HepG2 (cell line): ENCODE data around the gene ZNF3. TPM values are rescaled to one million over a fixed set of nuclear protein-coding genes. Genes with fewer than 3 reads are reported as not detected.

Experiments
- ADNP ChIP-seq: sonication (generic); formaldehyde crosslinking; IDR thresholded peaks from 2 replicates; pipeline ENCODE4 v1.4.0; 2020; ENCODE audit warnings: missing genetic modification reagents
- AGO2 ChIP-seq: fragments of 200-400 bp; formaldehyde crosslinking; optimal IDR thresholded peaks from 2 replicates; pipeline ENCODE3; 2017; ENCODE audit warnings: mild to moderate bottlenecking, low read depth, low read length, moderate library complexity
- AKNA ChIP-seq: sonication (generic); formaldehyde crosslinking; IDR thresholded peaks from 2 replicates; pipeline ENCODE4 v1.4.0; 2020; ENCODE audit warnings: missing genetic modification reagents, borderline replicate concordance
- CAMTA2 ChIP-seq: sonication (generic); formaldehyde crosslinking; IDR thresholded peaks from 2 replicates; pipeline ENCODE4 v1.4.0; 2020; ENCODE audit warnings: mild to moderate bottlenecking, missing genetic modification reagents, borderline replicate concordance
- IKZF4 ChIP-seq: sonication (generic); formaldehyde crosslinking; IDR thresholded peaks from 2 replicates; pipeline ENCODE4 v1.5.1; 2020; ENCODE audit warnings: borderline replicate concordance, mild to moderate bottlenecking, low read depth, missing genetic modification reagents; ENCODE audit errors: not compliant biosample characterization
- MBD4 ChIP-seq: IDR thresholded peaks from 2 replicates; pipeline ENCODE4 v1.6.1; 2012; ENCODE audit warnings: low read length, inconsistent platforms, borderline replicate concordance
- MIER3 ChIP-seq: IDR thresholded peaks from 2 replicates; pipeline ENCODE4 v1.6.1; 2016; ENCODE audit warnings: missing compliant biosample characterization, borderline replicate concordance
- ONECUT2 ChIP-seq: sonication (generic); formaldehyde crosslinking; IDR thresholded peaks from 2 replicates; pipeline ENCODE4 v1.4.0; 2020; ENCODE audit warnings: missing genetic modification reagents
- POLR2A ChIP-seq, 2 experiments: IDR thresholded peaks; 2 replicates each; pipeline ENCODE4 v1.6.1; 2011; ENCODE audit warnings: low read depth in 2 of 2, low read length in 2 of 2, mild to moderate bottlenecking in 1 of 2, moderate library complexity in 1 of 2; ENCODE audit not compliant: insufficient read depth in 1 of 2
- POLR2G ChIP-seq: fragments of 200-400 bp; formaldehyde crosslinking; IDR thresholded peaks from 2 replicates; pipeline ENCODE4 v1.6.1; 2018; ENCODE audit warnings: mild to moderate bottlenecking, low read depth, low read length, moderate library complexity
- RBM22 ChIP-seq: fragments of 200-400 bp; formaldehyde crosslinking; optimal IDR thresholded peaks from 2 replicates; pipeline ENCODE3; 2017; ENCODE audit warnings: mild to moderate bottlenecking, low read length, moderate library complexity
- SSRP1 ChIP-seq: IDR thresholded peaks from 2 replicates; pipeline ENCODE4 v1.6.1; 2016; ENCODE audit warnings: control low read depth
- TFDP2 ChIP-seq: sonication (generic); formaldehyde crosslinking; IDR thresholded peaks from 2 replicates; pipeline ENCODE4 v1.4.0; 2020; ENCODE audit warnings: missing genetic modification reagents
- ZBTB49 ChIP-seq: sonication (generic); formaldehyde crosslinking; IDR thresholded peaks from 2 replicates; pipeline ENCODE4 v1.4.0; 2020; ENCODE audit warnings: missing genetic modification reagents, borderline replicate concordance
- ZBTB8A ChIP-seq: sonication (generic); formaldehyde crosslinking; IDR thresholded peaks from 2 replicates; pipeline ENCODE4 v1.4.0; 2020; ENCODE audit warnings: mild to moderate bottlenecking, low read depth, missing genetic modification reagents, borderline replicate concordance
- ZNF343 ChIP-seq: sonication (generic); formaldehyde crosslinking; IDR thresholded peaks from 2 replicates; pipeline ENCODE4 v1.4.0; 2020; ENCODE audit warnings: mild to moderate bottlenecking, missing genetic modification reagents
- ZNF546 ChIP-seq: sonication (generic); formaldehyde crosslinking; conservative IDR thresholded peaks from 2 replicates; pipeline ENCODE4 v1.8.1; 2023; ENCODE audit warnings: mild to moderate bottlenecking, missing genetic modification reagents
- ZNF572 ChIP-seq: sonication (generic); formaldehyde crosslinking; IDR thresholded peaks from 2 replicates; pipeline ENCODE4 v1.5.1; 2020; ENCODE audit warnings: mild to moderate bottlenecking, missing genetic modification reagents
- ZNF740 ChIP-seq: sonication (generic); formaldehyde crosslinking; IDR thresholded peaks from 2 replicates; pipeline ENCODE4 v1.4.0; 2020; ENCODE audit warnings: missing genetic modification reagents
- ZNF747 ChIP-seq: sonication (generic); formaldehyde crosslinking; IDR thresholded peaks from 2 replicates; pipeline ENCODE4 v1.8.1; 2023; ENCODE audit warnings: missing genetic modification reagents, mild to moderate bottlenecking, borderline replicate concordance
- polyA plus RNA-seq, 8 experiments: library from polyadenylated mRNA; depleted of rRNA in 3 of 8; stranded (reverse) in 7 of 8; unstranded in 1 of 8; fragments of >200 nt; fragmentation: Illumina TruSeq in 4 of 8; extraction: Trizol in 4 of 8; gene quantifications; 2 replicates each; pipeline versions ENCODE4 v1.2.1 to v1.2.3, GENCODE V29; 2011 to 2016; ENCODE audit warnings: low read depth in 4 of 8, missing spikeins in 1 of 8, mixed read lengths in 1 of 8; ENCODE audit not compliant: insufficient read depth in 1 of 8
- total RNA-seq, 5 experiments: library from RNA; depleted of rRNA; stranded (reverse); fragments of >200 nt; fragmentation: Illumina TruSeq; extraction: Trizol; gene quantifications; 2 replicates each; pipeline ENCODE4 v1.2.3, GENCODE V29; 2016; ENCODE audit warnings: low read depth in 1 of 5

ZNF3 gene
- total and polyA plus RNA-seq, 2 of the 13 experiments (the other 11 are each of a cell fraction or from before 2014, with no cell fraction given) = 33.7 to 56.9 TPM

GRCh38 chr7:100091411-100092181 is 10.1 kb upstream of the ZNF3 start (continued):
- TF ChIP-seq ZBTB49 (CRISPR knock-in tag) (no peak), MBD4 (0 out of 2 replicates have a peak, but pooled peaks have one; percentile 25), POLR2G (peak; percentile 73), AGO2 (peak; percentile 92), ZNF546 (CRISPR knock-in tag) (no peak), ADNP (CRISPR knock-in tag) (no peak), AKNA (no peak), POLR2A (IDR thresholded peaks at IDR 0.05; ENCODE audit: insufficient read depth in 1 of 2, low read depth in 2 of 2, low read length in 2 of 2) (peak; percentile 13 to 45; a peak in 3 of 4 replicates), TFDP2 (CRISPR knock-in tag) (no peak), SSRP1 (0 out of 2 replicates have a peak, but pooled peaks have one; percentile 45), ZBTB8A (CRISPR knock-in tag) (no peak), ZNF747 (CRISPR knock-in tag) (no peak), RBM22 (peak; percentile 73), ZNF740 (no peak), MIER3 (no peak), ZNF572 (CRISPR knock-in tag) (no peak), ZNF343 (CRISPR knock-in tag) (no peak), ONECUT2 (CRISPR knock-in tag) (no peak), CAMTA2 (CRISPR knock-in tag) (no peak), IKZF4 (CRISPR knock-in tag) (no peak)
